GM12872 (cell line): ENCODE measurements around the gene NT5DC4.

ENCODE experiments used
- TF ChIP-seq, protein P1 (sequence below): IDR thresholded peaks from 3 replicates; pipeline ENCODE4 v1.5.1; 2011; ENCODE audit warnings: low read depth, mild to moderate bottlenecking, low read length, moderate library complexity; ENCODE audit not compliant: insufficient read depth

NT5DC4 gene

DNA sequence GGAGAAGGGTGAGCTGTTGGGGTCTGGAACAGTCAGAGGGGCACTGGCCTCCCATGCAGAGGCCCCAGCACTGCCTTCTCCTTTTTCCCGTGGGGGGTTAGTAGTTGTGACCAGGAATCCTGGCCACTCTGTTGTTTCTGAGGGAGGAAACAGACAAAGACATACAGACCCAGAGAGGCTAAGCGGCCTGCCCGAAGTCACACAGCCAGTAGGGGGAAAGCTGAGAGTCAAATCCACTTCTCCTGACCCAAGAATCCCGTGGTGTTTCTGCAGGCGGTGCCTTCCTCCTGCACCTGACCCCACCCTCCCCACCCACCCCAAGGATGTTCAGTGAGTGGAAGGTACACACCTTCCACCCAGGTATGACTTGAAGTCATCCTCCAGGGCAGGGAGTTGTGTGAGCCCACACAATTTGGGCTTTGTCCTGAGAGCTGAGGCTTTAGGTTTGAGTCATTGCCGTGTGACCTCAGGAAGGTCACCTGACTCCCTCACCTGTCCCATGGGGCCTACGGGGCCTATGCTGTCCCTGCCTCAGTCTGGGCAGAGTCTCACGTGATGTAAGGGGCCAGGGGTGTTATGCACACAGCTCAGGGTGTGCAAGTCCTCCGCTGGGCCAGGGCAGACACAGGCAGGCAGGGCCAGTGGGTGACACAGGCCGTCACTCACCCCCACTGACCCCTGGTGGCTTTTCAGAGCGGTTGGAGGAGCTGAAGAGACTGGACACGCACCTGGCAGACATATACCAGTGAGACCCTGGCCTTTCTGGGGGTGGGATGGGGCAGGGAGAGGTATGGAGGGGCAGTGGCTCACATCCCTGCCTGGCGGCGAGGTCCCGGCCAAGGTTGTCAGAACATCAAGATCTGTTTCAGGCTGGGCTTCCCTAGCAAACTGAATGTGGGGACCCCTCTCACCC, 5.0 kb downstream of the NT5DC4 start:
- TF ChIP-seq, protein P1, sequence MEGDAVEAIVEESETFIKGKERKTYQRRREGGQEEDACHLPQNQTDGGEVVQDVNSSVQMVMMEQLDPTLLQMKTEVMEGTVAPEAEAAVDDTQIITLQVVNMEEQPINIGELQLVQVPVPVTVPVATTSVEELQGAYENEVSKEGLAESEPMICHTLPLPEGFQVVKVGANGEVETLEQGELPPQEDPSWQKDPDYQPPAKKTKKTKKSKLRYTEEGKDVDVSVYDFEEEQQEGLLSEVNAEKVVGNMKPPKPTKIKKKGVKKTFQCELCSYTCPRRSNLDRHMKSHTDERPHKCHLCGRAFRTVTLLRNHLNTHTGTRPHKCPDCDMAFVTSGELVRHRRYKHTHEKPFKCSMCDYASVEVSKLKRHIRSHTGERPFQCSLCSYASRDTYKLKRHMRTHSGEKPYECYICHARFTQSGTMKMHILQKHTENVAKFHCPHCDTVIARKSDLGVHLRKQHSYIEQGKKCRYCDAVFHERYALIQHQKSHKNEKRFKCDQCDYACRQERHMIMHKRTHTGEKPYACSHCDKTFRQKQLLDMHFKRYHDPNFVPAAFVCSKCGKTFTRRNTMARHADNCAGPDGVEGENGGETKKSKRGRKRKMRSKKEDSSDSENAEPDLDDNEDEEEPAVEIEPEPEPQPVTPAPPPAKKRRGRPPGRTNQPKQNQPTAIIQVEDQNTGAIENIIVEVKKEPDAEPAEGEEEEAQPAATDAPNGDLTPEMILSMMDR, result peak; percentile 10; the same call in 1 of the 3 replicates

- TF ChIP-seq, protein P1, result peak; percentile 96
These were observed 5.8 kb downstream of the NT5DC4 start for GRCh38 chr2:112726487-112727190.

GRCh38 chr2:112727276-112728028, 6.6 kb downstream of the NT5DC4 start:
- TF ChIP-seq, protein P1, result no peak

GRCh38 chr2:112728029-112728362, 7.2 kb downstream of the NT5DC4 start:
- TF ChIP-seq, protein P1, result no peak

- TF ChIP-seq, protein P1, result no peak
These were observed 7.8 kb downstream of the NT5DC4 start for GRCh38 chr2:112728378-112729175.

- TF ChIP-seq, protein P1, result no peak
These were observed 9.4 kb downstream of the NT5DC4 start for GRCh38 chr2:112730216-112730615.
